HK-2 (cell line): ENCODE data around the gene THSD7B.

Source experiments
- DNase-seq: peaks from one replicate; pipeline ENCODE4 v3.0.0-alpha.2; 2018; ENCODE audit not compliant: unreplicated experiment

THSD7B gene

GRCh38 chr2:137367361-137367760 is 602.0 kb downstream of the THSD7B start:
- DNase-seq = no peak

GRCh38 chr2:137369106-137369505 is 603.8 kb downstream of the THSD7B start:
- DNase-seq = no peak

GRCh38 chr2:137379186-137379585 is 613.8 kb downstream of the THSD7B start:
- no peak for DNase-seq

GRCh38 chr2:137380610-137381009 is 615.3 kb downstream of the THSD7B start:
- no peak for DNase-seq

GRCh38 chr2:137381731-137382130 is 616.4 kb downstream of the THSD7B start:
- DNase-seq = no peak

GRCh38 chr2:137383391-137383790 is 618.0 kb downstream of the THSD7B start:
- DNase-seq = no peak

- DNase-seq = no peak
Measured at GRCh38 chr2:137387044-137387443, 621.7 kb downstream of the THSD7B start.

GRCh38 chr2:137405496-137405895 is 640.2 kb downstream of the THSD7B start:
- no peak for DNase-seq

GRCh38 chr2:137411585-137411984 is 646.2 kb downstream of the THSD7B start:
- DNase-seq = no peak

- DNase-seq = no peak
Measured at GRCh38 chr2:137420744-137421143, 655.4 kb downstream of the THSD7B start.

- no peak for DNase-seq
Measured at GRCh38 chr2:137435162-137435561, 669.8 kb downstream of the THSD7B start.

GRCh38 chr2:137437386-137437785 is 672.0 kb downstream of the THSD7B start:
- DNase-seq = no peak

GRCh38 chr2:137444970-137445369 is 679.6 kb downstream of the THSD7B start:
- DNase-seq = no peak

- no peak for DNase-seq
Measured at GRCh38 chr2:137449454-137449853, 684.1 kb downstream of the THSD7B start.

- DNase-seq = no peak
Measured at GRCh38 chr2:137454886-137455285, 689.5 kb downstream of the THSD7B start.

- DNase-seq = peak; percentile 40
Measured at GRCh38 chr2:137467246-137467862, 702.0 kb downstream of the THSD7B start.

- DNase-seq = no peak
Measured at GRCh38 chr2:137493261-137493660, 727.9 kb downstream of the THSD7B start.

- DNase-seq = no peak
Measured at GRCh38 chr2:137500599-137500998, 735.3 kb downstream of the THSD7B start.

- DNase-seq = no peak
Measured at GRCh38 chr2:137507237-137507636, 741.9 kb downstream of the THSD7B start.

- DNase-seq = no peak
Measured at GRCh38 chr2:137508739-137509384, 743.5 kb downstream of the THSD7B start.

- no peak for DNase-seq
Measured at GRCh38 chr2:137511526-137511925, 746.2 kb downstream of the THSD7B start.

- no peak for DNase-seq
Measured at GRCh38 chr2:137521653-137522619, 756.6 kb downstream of the THSD7B start.

GRCh38 chr2:137522620-137523011 is 757.3 kb downstream of the THSD7B start:
- no peak for DNase-seq
